HEK293 (cell line): Measurements from ENCODE around the gene GALNT16.

Source experiments
- FEZF1 ChIP-seq: fragments of 450-650 bp; formaldehyde crosslinking; IDR thresholded peaks from 2 replicates; pipeline ENCODE4 v1.5.1; 2016; ENCODE audit warnings: missing biosample characterization, missing genetic modification characterization
- REST ChIP-seq: fragments of 450-650 bp; formaldehyde crosslinking; IDR thresholded peaks from 2 replicates; pipeline ENCODE4 v1.5.1; 2016; ENCODE audit warnings: missing biosample characterization, missing genetic modification characterization
- SETDB1 ChIP-seq: IDR thresholded peaks from one replicate; pipeline ENCODE4 v1.6.1; 2017; ENCODE audit warnings: mild to moderate bottlenecking, low read length, moderate library complexity, mixed read lengths; ENCODE audit not compliant: insufficient read length
- ZBTB26 ChIP-seq: fragments of 450-650 bp; formaldehyde crosslinking; optimal IDR thresholded peaks from 2 replicates; pipeline ENCODE3; 2016; ENCODE audit warnings: missing biosample characterization, mild to moderate bottlenecking, missing genetic modification characterization
- ZNF174 ChIP-seq: fragments of 450-650 bp; formaldehyde crosslinking; IDR thresholded peaks from 2 replicates; pipeline ENCODE4 v1.5.0; 2017; ENCODE audit warnings: missing biosample characterization, mild to moderate bottlenecking, missing genetic modification characterization
- ZNF274 ChIP-seq, 2 experiments: fragments of 200-500 bp in 1 of 2; fragments of 450-650 bp in 1 of 2; sonication (Bioruptor generic) in 1 of 2; formaldehyde crosslinking in 1 of 2; IDR thresholded peaks; 2 replicates each; pipeline versions ENCODE4 v1.5.1 to v1.6.1; 2014 to 2016; ENCODE audit warnings: borderline replicate concordance in 1 of 2, inconsistent platforms in 1 of 2, low read length in 1 of 2, missing biosample characterization in 1 of 2, missing genetic modification characterization in 1 of 2
- ZNF324 ChIP-seq: fragments of 450-650 bp; formaldehyde crosslinking; IDR thresholded peaks from 2 replicates; pipeline ENCODE4 v1.5.1; 2016; ENCODE audit warnings: missing biosample characterization, missing genetic modification characterization
- ZNF354C ChIP-seq: fragments of 450-650 bp; formaldehyde crosslinking; IDR thresholded peaks from 2 replicates; pipeline ENCODE4 v1.5.1; 2016; ENCODE audit warnings: missing biosample characterization, missing genetic modification characterization, low read depth, borderline replicate concordance
- ZNF585B ChIP-seq: fragments of 450-650 bp; formaldehyde crosslinking; IDR thresholded peaks from 2 replicates; pipeline ENCODE4 v1.5.1; 2016; ENCODE audit warnings: missing biosample characterization, missing genetic modification characterization
- TF ChIP-seq, protein P1 (sequence below): fragments of 450-650 bp; IDR thresholded peaks from 2 replicates; pipeline ENCODE4 v1.5.1; 2018; ENCODE audit warnings: missing biosample characterization, mild to moderate bottlenecking, missing genetic modification characterization
- TF ChIP-seq, protein P2 (sequence below): fragments of 450-650 bp; formaldehyde crosslinking; IDR thresholded peaks from 2 replicates; pipeline ENCODE4 v1.5.1; 2016; ENCODE audit warnings: missing biosample characterization, missing genetic modification characterization

- TF ChIP-seq, protein P1, sequence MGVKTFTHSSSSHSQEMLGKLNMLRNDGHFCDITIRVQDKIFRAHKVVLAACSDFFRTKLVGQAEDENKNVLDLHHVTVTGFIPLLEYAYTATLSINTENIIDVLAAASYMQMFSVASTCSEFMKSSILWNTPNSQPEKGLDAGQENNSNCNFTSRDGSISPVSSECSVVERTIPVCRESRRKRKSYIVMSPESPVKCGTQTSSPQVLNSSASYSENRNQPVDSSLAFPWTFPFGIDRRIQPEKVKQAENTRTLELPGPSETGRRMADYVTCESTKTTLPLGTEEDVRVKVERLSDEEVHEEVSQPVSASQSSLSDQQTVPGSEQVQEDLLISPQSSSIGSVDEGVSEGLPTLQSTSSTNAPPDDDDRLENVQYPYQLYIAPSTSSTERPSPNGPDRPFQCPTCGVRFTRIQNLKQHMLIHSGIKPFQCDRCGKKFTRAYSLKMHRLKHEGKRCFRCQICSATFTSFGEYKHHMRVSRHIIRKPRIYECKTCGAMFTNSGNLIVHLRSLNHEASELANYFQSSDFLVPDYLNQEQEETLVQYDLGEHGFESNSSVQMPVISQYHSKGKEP (tag by site-specific recombination), result no peak
- no peak for TF ChIP-seq ZNF174 (tag by site-specific recombination)
- TF ChIP-seq, protein P2, sequence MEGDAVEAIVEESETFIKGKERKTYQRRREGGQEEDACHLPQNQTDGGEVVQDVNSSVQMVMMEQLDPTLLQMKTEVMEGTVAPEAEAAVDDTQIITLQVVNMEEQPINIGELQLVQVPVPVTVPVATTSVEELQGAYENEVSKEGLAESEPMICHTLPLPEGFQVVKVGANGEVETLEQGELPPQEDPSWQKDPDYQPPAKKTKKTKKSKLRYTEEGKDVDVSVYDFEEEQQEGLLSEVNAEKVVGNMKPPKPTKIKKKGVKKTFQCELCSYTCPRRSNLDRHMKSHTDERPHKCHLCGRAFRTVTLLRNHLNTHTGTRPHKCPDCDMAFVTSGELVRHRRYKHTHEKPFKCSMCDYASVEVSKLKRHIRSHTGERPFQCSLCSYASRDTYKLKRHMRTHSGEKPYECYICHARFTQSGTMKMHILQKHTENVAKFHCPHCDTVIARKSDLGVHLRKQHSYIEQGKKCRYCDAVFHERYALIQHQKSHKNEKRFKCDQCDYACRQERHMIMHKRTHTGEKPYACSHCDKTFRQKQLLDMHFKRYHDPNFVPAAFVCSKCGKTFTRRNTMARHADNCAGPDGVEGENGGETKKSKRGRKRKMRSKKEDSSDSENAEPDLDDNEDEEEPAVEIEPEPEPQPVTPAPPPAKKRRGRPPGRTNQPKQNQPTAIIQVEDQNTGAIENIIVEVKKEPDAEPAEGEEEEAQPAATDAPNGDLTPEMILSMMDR (tag by site-specific recombination), result no peak
- TF ChIP-seq ZNF354C (tag by site-specific recombination), result no peak
- no peak for TF ChIP-seq SETDB1
- no peak for TF ChIP-seq REST (tag by site-specific recombination)
- TF ChIP-seq ZNF324 (tag by site-specific recombination), result no peak
- no peak for TF ChIP-seq ZNF585B
- no peak for TF ChIP-seq ZNF274 (IDR thresholded peaks at IDR 0.05; ENCODE audit: low read length)
- no peak for TF ChIP-seq ZNF274 (tag by site-specific recombination; IDR thresholded peaks at IDR 0.05; ENCODE audit: borderline replicate concordance)
- no peak for TF ChIP-seq FEZF1 (tag by site-specific recombination)
- TF ChIP-seq ZBTB26 (tag by site-specific recombination), result no peak
Measured at GRCh38 chr14:69325086-69325485, 65.1 kb downstream of the GALNT16 start.
